Heart left ventricle (tissue), 13 donors: Measurements from ENCODE around the gene TRIM47.

Experiments used
- POLR2A ChIP-seq, 2 donors: fragments of 450-650 bp; IDR thresholded peaks; one replicate each; pipeline ENCODE4 v1.6.1; 2017; ENCODE audit warnings: antibody characterized with exemption in 2 of 2, mild to moderate bottlenecking in 2 of 2, moderate library complexity in 2 of 2
- TF ChIP-seq, protein P1 (sequence below), 12 donors: fragments of 200-600 bp; sonication (generic) in 4 of 12; IDR thresholded peaks; one replicate each; pipeline versions ENCODE4 v1.5.0 to v1.8.0; 2018 to 2022; ENCODE audit warnings: antibody characterized with exemption in 12 of 12, mild to moderate bottlenecking in 5 of 12
- donor health status: ischemic (EF 13 %, LVEDD 7.1; RV severe dilation, severe dysfunction).
- donor health status: DM: no; HTN: yes; CAD: no.
- donor health status: DM: no; HTN: no; CAD: no.
- donor health status: ischemic (EF 25% LVEDD 6.9; RV normal size, moderate dysfunction).
- donor health status: ischemic (EF 25% LVEDD 5.7; RV mildly dilated, moderate dysfunction).
- donor health status: ischemic (EF 35%, LVEDD 5.7; RV mildly dilated, moderate dysfunction).
- donor health status: nonischemic (EF 11% LVEDD 7.7; RV severe dilation, severe dysfunction).
- donor health status: DM: yes; HTN: yes; CAD: no.
- donor health status: PGD.
- donor health status: ischemic (EF 29% LVEDD 5.4; RV normal size, mild dysfunction).
- donor health status: nonischemic (EF 23%, LVEDD 6.1; RV moderate dilation, normal function).

DNA sequence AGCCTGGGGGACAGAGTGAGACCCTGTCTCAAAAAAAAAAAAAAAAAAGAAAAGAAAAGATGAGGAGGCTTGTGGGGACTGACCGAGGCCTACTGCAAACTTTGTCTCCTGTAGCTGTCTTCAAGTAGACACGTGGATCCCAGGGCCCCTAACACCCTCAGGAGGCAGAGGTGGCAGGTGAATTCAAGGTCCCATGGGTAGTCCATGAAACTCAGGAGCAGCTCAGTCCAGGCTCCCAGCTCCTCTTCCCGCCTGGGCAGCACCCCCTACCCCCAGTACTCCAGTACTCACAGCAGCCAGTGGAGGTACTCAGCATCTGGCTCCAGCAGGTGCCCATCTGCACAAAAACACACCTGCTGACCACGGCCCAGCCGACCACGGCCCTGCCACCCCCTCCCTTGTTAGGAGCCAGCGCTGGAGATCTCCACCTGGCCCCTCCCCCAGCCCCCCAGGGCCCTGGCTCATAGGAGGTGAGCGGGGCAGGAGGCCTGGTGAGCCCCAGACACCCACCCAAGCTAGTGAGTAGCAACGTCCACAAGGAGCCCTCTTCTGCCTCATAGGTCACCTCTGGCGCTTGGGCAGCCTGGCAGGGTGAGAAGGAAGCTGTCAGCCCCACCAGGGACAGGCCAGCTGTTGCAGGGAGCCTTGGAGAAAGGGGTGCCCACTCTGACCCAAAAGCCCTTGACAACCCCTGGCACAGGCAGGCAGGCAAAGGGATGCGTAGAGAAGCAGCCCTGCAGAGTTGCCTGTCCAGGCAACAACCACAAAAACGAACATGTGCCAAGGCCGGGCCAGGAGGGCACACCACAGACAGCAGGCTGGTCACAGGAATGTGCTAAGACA, 22.5 kb upstream of the TRIM47 start:
- TF ChIP-seq, protein P1, sequence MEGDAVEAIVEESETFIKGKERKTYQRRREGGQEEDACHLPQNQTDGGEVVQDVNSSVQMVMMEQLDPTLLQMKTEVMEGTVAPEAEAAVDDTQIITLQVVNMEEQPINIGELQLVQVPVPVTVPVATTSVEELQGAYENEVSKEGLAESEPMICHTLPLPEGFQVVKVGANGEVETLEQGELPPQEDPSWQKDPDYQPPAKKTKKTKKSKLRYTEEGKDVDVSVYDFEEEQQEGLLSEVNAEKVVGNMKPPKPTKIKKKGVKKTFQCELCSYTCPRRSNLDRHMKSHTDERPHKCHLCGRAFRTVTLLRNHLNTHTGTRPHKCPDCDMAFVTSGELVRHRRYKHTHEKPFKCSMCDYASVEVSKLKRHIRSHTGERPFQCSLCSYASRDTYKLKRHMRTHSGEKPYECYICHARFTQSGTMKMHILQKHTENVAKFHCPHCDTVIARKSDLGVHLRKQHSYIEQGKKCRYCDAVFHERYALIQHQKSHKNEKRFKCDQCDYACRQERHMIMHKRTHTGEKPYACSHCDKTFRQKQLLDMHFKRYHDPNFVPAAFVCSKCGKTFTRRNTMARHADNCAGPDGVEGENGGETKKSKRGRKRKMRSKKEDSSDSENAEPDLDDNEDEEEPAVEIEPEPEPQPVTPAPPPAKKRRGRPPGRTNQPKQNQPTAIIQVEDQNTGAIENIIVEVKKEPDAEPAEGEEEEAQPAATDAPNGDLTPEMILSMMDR (IDR thresholded peaks at IDR 0.05): no peak
- TF ChIP-seq POLR2A (IDR thresholded peaks at IDR 0.05): no peak
